HEK293 (cell line): ENCODE results near the gene KIF20A.
A peak's percentile ranks its signal among the peaks of the same experiment; 100 is the strongest.

Source experiments
- CTCF ChIA-PET: fragments of 350-600 bp; formaldehyde crosslinking; extraction: SDS; loops from one replicate; lab custom pipeline; 2021; ENCODE audit warnings: antibody characterized with exemption; lab: Yijun Ruan, JAX
- POLR2A ChIA-PET: fragments of 300-600 bp; formaldehyde crosslinking; extraction: SDS; loops from one replicate; lab custom pipeline; 2020; ENCODE audit warnings: antibody characterized with exemption, inconsistent platforms; lab: Yijun Ruan, JAX
- H3K27ac ChIP-seq: fragments of 200-500 bp; sonication (Bioruptor generic); 2 replicates; pipeline ENCODE4 v1.5.1; 2014; ENCODE audit warnings: low read depth, low read length, control low read depth, inconsistent platforms; ENCODE audit errors: extremely low read depth
- H3K36me3 ChIP-seq, 2 experiments: fragments of 200-500 bp in 1 of 2; sonication (Bioruptor generic) in 1 of 2; 1 replicate in 1 of 2; 2 replicates in 1 of 2; pipeline ENCODE4 v1.5.1; 2014 to 2017; ENCODE audit warnings: inconsistent platforms in 2 of 2, low read length in 2 of 2; ENCODE audit not compliant: control insufficient read depth in 2 of 2, insufficient read depth in 1 of 2
- H3K4me1 ChIP-seq: fragments of 200-500 bp; sonication (Bioruptor generic); 2 replicates; pipeline ENCODE4 v1.5.1; 2014; ENCODE audit warnings: mild to moderate bottlenecking, low read length, inconsistent platforms; ENCODE audit not compliant: control insufficient read depth, insufficient read depth
- H3K4me3 ChIP-seq: 2 replicates; pipeline ENCODE4 v1.5.1; 2011; ENCODE audit warnings: low read depth, mild to moderate bottlenecking, control low read depth, low read length, moderate library complexity
- H3K9me3 ChIP-seq: fragments of 200-500 bp; sonication (Bioruptor generic); 2 replicates; pipeline ENCODE4 v1.5.1; 2014; ENCODE audit warnings: low read depth, low read length, inconsistent platforms; ENCODE audit not compliant: control insufficient read depth, insufficient read depth
- KLF9 ChIP-seq: fragments of 450-650 bp; formaldehyde crosslinking; IDR thresholded peaks from 2 replicates; pipeline ENCODE4 v1.5.1; 2016; ENCODE audit warnings: missing biosample characterization, missing genetic modification characterization, low read depth
- PRDM4 ChIP-seq: fragments of 450-650 bp; formaldehyde crosslinking; IDR thresholded peaks from 2 replicates; pipeline ENCODE4 v1.5.1; 2017; ENCODE audit warnings: missing biosample characterization, missing genetic modification characterization
- TRIM28 ChIP-seq: IDR thresholded peaks from 2 replicates; pipeline ENCODE4 v1.6.1; 2011; ENCODE audit warnings: low read length, control low read depth, borderline replicate concordance
- ZBTB48 ChIP-seq: fragments of 450-650 bp; formaldehyde crosslinking; IDR thresholded peaks from 2 replicates; pipeline ENCODE4 v1.5.1; 2016; ENCODE audit warnings: missing biosample characterization, missing genetic modification characterization
- ZFP69B ChIP-seq: fragments of 450-650 bp; formaldehyde crosslinking; IDR thresholded peaks from 2 replicates; pipeline ENCODE4 v1.5.1; 2016; ENCODE audit warnings: missing biosample characterization, missing genetic modification characterization
- ZIC2 ChIP-seq: fragments of 450-650 bp; formaldehyde crosslinking; IDR thresholded peaks from 2 replicates; pipeline ENCODE4 v1.5.1; 2016; ENCODE audit warnings: missing biosample characterization, missing genetic modification characterization
- ZNF146 ChIP-seq: fragments of 450-650 bp; formaldehyde crosslinking; IDR thresholded peaks from 2 replicates; pipeline ENCODE4 v1.5.1; 2016; ENCODE audit warnings: missing biosample characterization, missing genetic modification characterization
- ZNF19 ChIP-seq: fragments of 450-650 bp; formaldehyde crosslinking; IDR thresholded peaks from 2 replicates; pipeline ENCODE4; 2016; ENCODE audit warnings: missing biosample characterization, missing genetic modification characterization, low read depth
- ZNF2 ChIP-seq: fragments of 450-650 bp; formaldehyde crosslinking; IDR thresholded peaks from 2 replicates; pipeline ENCODE4 v1.5.1; 2016; ENCODE audit warnings: missing biosample characterization, missing genetic modification characterization
- ZNF335 ChIP-seq: fragments of 450-650 bp; formaldehyde crosslinking; conservative IDR thresholded peaks from 2 replicates; pipeline ENCODE4 v1.5.1; 2016; ENCODE audit warnings: missing biosample characterization, missing genetic modification characterization
- ZNF354C ChIP-seq: fragments of 450-650 bp; formaldehyde crosslinking; IDR thresholded peaks from 2 replicates; pipeline ENCODE4 v1.5.1; 2016; ENCODE audit warnings: missing biosample characterization, missing genetic modification characterization, low read depth, borderline replicate concordance
- ZNF548 ChIP-seq: fragments of 450-650 bp; formaldehyde crosslinking; IDR thresholded peaks from 2 replicates; pipeline ENCODE4 v1.5.1; 2016; ENCODE audit warnings: missing biosample characterization, missing genetic modification characterization
- ZNF561 ChIP-seq: fragments of 450-650 bp; IDR thresholded peaks from 2 replicates; pipeline ENCODE4 v1.5.1; 2018; ENCODE audit warnings: missing biosample characterization, missing genetic modification characterization, borderline replicate concordance
- ZNF621 ChIP-seq: fragments of 450-650 bp; formaldehyde crosslinking; IDR thresholded peaks from 2 replicates; pipeline ENCODE4 v1.5.1; 2017; ENCODE audit warnings: missing biosample characterization, missing genetic modification characterization
- ZNF629 ChIP-seq: fragments of 450-650 bp; formaldehyde crosslinking; IDR thresholded peaks from 2 replicates; pipeline ENCODE4 v1.5.1; 2017; ENCODE audit warnings: missing biosample characterization, missing genetic modification characterization
- ZNF654 ChIP-seq: fragments of 450-650 bp; formaldehyde crosslinking; IDR thresholded peaks from 2 replicates; pipeline ENCODE4 v1.5.1; 2016; ENCODE audit warnings: low read depth, missing biosample characterization, missing genetic modification characterization
- ZNF660 ChIP-seq: fragments of 450-650 bp; IDR thresholded peaks from 2 replicates; pipeline ENCODE4 v1.5.1; 2018; ENCODE audit warnings: missing biosample characterization, mild to moderate bottlenecking, missing genetic modification characterization
- TF ChIP-seq, protein P1 (sequence below): fragments of 450-650 bp; formaldehyde crosslinking; IDR thresholded peaks from 2 replicates; pipeline ENCODE4 v1.5.0; 2017; ENCODE audit warnings: missing biosample characterization, missing genetic modification characterization, borderline replicate concordance
- TF ChIP-seq, protein P2 (sequence below): fragments of 450-650 bp; formaldehyde crosslinking; optimal IDR thresholded peaks from 2 replicates; pipeline ENCODE3; 2016; ENCODE audit warnings: missing biosample characterization, mild to moderate bottlenecking, missing genetic modification characterization
- TF ChIP-seq, protein P3 (sequence below): fragments of 450-650 bp; formaldehyde crosslinking; IDR thresholded peaks from 2 replicates; pipeline ENCODE4 v1.5.1; 2016; ENCODE audit warnings: missing biosample characterization, missing genetic modification characterization

Gene KIF20A

GRCh38 chr5:138179277-138179857 is 455 bp downstream of the KIF20A start (continued):
- TF ChIP-seq, protein P1, sequence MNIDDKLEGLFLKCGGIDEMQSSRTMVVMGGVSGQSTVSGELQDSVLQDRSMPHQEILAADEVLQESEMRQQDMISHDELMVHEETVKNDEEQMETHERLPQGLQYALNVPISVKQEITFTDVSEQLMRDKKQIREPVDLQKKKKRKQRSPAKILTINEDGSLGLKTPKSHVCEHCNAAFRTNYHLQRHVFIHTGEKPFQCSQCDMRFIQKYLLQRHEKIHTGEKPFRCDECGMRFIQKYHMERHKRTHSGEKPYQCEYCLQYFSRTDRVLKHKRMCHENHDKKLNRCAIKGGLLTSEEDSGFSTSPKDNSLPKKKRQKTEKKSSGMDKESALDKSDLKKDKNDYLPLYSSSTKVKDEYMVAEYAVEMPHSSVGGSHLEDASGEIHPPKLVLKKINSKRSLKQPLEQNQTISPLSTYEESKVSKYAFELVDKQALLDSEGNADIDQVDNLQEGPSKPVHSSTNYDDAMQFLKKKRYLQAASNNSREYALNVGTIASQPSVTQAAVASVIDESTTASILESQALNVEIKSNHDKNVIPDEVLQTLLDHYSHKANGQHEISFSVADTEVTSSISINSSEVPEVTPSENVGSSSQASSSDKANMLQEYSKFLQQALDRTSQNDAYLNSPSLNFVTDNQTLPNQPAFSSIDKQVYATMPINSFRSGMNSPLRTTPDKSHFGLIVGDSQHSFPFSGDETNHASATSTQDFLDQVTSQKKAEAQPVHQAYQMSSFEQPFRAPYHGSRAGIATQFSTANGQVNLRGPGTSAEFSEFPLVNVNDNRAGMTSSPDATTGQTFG, result no peak
- TF ChIP-seq ZBTB48 (tag by site-specific recombination) (peak; percentile 90), ZFP69B (tag by site-specific recombination) (no peak), PRDM4 (no peak), ZNF354C (tag by site-specific recombination) (no peak), ZNF335 (tag by site-specific recombination) (peak; percentile 54; the same call in 1 of the 2 replicates), KLF9 (tag by site-specific recombination) (no peak), ZNF146 (tag by site-specific recombination) (no peak)
- TF ChIP-seq, protein P2, sequence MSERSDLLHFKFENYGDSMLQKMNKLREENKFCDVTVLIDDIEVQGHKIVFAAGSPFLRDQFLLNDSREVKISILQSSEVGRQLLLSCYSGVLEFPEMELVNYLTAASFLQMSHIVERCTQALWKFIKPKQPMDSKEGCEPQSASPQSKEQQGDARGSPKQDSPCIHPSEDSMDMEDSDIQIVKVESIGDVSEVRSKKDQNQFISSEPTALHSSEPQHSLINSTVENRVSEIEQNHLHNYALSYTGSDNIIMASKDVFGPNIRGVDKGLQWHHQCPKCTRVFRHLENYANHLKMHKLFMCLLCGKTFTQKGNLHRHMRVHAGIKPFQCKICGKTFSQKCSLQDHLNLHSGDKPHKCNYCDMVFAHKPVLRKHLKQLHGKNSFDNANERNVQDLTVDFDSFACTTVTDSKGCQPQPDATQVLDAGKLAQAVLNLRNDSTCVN, result peak; percentile 12

DNA sequence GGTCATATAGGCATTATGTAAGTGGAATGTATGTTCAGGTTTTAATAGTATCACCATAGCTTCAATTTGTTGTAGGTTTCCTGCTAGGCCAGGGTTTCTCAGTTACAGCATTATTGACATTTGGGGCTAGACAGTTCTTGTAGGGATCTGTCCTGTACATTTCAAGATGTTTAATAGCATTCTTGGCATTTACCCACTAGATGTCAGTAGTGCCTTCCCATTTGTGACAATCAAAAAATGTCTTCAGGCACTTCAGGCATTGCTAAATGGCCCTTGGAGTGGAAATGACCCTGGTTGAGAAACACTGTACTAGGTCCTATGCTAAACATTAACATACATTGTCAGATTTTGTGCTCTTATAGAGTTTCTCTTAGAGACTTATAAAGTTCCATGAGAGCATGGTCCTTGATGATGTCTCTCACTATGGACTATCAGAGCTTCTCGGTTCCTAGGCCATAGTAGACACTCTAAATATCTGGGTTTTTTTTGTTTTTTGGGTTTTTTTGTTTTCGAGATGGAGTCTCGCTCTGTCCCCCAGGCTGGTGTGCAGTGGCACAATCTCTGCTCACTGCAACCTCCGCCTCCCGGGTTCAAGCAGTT is 1.4 kb downstream of the KIF20A start:
- CTCF ChIA-PET, result interaction anchor here (0.5 to 4.1 kb wide), 27 partner anchors 8 to 546 kb away, joined by 3 to 19 read pairs (median 4); partner anchors contain the start of gene CDC23

More for the DNA sequence above, 1.4 kb downstream of the KIF20A start:
- peak; percentile 60 for TF ChIP-seq ZNF335 (tag by site-specific recombination)
- peak; percentile 95 for TF ChIP-seq ZNF654 (tag by site-specific recombination)
- no peak for TF ChIP-seq ZNF548 (tag by site-specific recombination)
- TF ChIP-seq ZNF621, result no peak
- TF ChIP-seq, protein P3, sequence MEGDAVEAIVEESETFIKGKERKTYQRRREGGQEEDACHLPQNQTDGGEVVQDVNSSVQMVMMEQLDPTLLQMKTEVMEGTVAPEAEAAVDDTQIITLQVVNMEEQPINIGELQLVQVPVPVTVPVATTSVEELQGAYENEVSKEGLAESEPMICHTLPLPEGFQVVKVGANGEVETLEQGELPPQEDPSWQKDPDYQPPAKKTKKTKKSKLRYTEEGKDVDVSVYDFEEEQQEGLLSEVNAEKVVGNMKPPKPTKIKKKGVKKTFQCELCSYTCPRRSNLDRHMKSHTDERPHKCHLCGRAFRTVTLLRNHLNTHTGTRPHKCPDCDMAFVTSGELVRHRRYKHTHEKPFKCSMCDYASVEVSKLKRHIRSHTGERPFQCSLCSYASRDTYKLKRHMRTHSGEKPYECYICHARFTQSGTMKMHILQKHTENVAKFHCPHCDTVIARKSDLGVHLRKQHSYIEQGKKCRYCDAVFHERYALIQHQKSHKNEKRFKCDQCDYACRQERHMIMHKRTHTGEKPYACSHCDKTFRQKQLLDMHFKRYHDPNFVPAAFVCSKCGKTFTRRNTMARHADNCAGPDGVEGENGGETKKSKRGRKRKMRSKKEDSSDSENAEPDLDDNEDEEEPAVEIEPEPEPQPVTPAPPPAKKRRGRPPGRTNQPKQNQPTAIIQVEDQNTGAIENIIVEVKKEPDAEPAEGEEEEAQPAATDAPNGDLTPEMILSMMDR (tag by site-specific recombination), result peak; percentile 78
- TF ChIP-seq ZNF561 (tag by site-specific recombination), result peak; percentile 35; the same call in 1 of the 2 replicates
- peak; percentile 12; the same call in 1 of the 2 replicates for TF ChIP-seq ZNF629 (tag by site-specific recombination)
- TF ChIP-seq ZNF660 (tag by site-specific recombination), result peak; percentile 93
- no peak for TF ChIP-seq ZNF19 (tag by site-specific recombination)
- 0 out of 2 replicates have a peak, but pooled peaks have one; percentile 35 for TF ChIP-seq TRIM28
- TF ChIP-seq ZNF2, result peak; percentile 32; the same call in 1 of the 2 replicates
- peak; percentile 51; the same call in 1 of the 2 replicates for TF ChIP-seq ZBTB48 (tag by site-specific recombination)
- no peak for TF ChIP-seq ZIC2 (tag by site-specific recombination)
- Histone ChIP-seq H3K4me1 (0 out of 2 replicates have a peak, but pooled peaks cover 3% of the 10 kb centered on the region), H3K36me3 (peaks cover 35 to 63% of the 10 kb centered on the region in 2 experiments), H3K27ac (no peak overlapping the region), H3K4me3 (peak overlapping the region; percentile 70), H3K9me3 (no peaks in the 10 kb centered on the region)
- POLR2A ChIA-PET, result interaction anchor here (1.0 kb wide), 1 partner anchor 173 kb away, joined by 3 read pairs; no protein-coding TSS in a partner anchor
